HCT116 (cell line): Measurements from ENCODE around the gene SMC2. TPM values are rescaled to one million over a fixed set of nuclear protein-coding genes. Genes with fewer than 3 reads are reported as not detected.

Source experiments
- ATAC-seq: fragments of 200-7000 bp; cut with Tn5 transposase; 2 replicates; pipeline ENCODE4 v1.9.1; 2020; ENCODE audit warnings: mild to moderate bottlenecking, moderate library complexity
- BruUV-seq: library from RNA; stranded (reverse); fragments of 400-500 nt; replicated peaks from 2 replicates; lab custom pipeline; 2021; lab: Mats Ljungman, UMichigan
- CTCF ChIA-PET: fragments of 300-600 bp; sonication (Branson Sonifier 250); formaldehyde crosslinking; loops from one replicate; lab custom pipeline; 2021; ENCODE audit warnings: antibody characterized with exemption; lab: Charles Lee
- POLR2A ChIA-PET: fragments of 300-600, 350-600 bp; sonication (Branson Sonifier 250); formaldehyde crosslinking; loops from one replicate; lab custom pipeline; 2021; ENCODE audit warnings: antibody characterized with exemption; lab: Charles Lee
- RAD21 ChIA-PET, 2 experiments: fragments of 300-600 bp; sonication (Branson Sonifier 250); formaldehyde crosslinking; loops; one replicate each; lab custom pipeline; 2023; ENCODE audit warnings: low total read pairs in 2 of 2; ENCODE audit not compliant: uncharacterized antibody in 2 of 2, unreplicated experiment in 2 of 2, low non-redundant PET in 1 of 2; lab: Charles Lee
- DNase-seq: peaks from one replicate; pipeline ENCODE4 v3.0.0-alpha.2; 2010; ENCODE audit warnings: low read depth, low spot score
- H2AFZ ChIP-seq: fragments of 200-600 bp; shearing (Covaris generic), sonication (generic); 2 replicates; pipeline ENCODE4 v1.6.1; 2017; ENCODE audit warnings: low read depth, mixed run types, mixed read lengths, antibody characterized with exemption, low read length; ENCODE audit not compliant: poor library complexity, severe bottlenecking
- H3K27ac ChIP-seq: 2 replicates; pipeline ENCODE4 v1.5.1; 2012; ENCODE audit warnings: low read depth, low read length
- H3K27me3 ChIP-seq: fragments of 200-600 bp; sonication (generic); 2 replicates; pipeline ENCODE4 v1.6.1; 2016; ENCODE audit warnings: mixed run types, low read length, mixed read lengths; ENCODE audit not compliant: insufficient read depth
- H3K36me3 ChIP-seq, 2 experiments: fragments of 200-500 bp in 1 of 2; fragments of 200-600 bp in 1 of 2; sonication (Bioruptor generic) in 1 of 2; sonication (generic) in 1 of 2; 2 replicates each; pipeline versions ENCODE4 v1.5.1 to v1.6.1; 2014 to 2016; ENCODE audit warnings: low read length in 2 of 2, inconsistent platforms in 1 of 2, mixed read lengths in 1 of 2, mixed run types in 1 of 2; ENCODE audit not compliant: insufficient read depth in 2 of 2, control insufficient read depth in 1 of 2
- H3K4me1 ChIP-seq, 2 experiments: fragments of 200-600 bp in 1 of 2; sonication (generic) in 1 of 2; 2 replicates each; pipeline versions ENCODE4 v1.5.1 to v1.6.1; 2012 to 2017; ENCODE audit warnings: low read length in 2 of 2, inconsistent platforms in 1 of 2, mild to moderate bottlenecking in 1 of 2, mixed read lengths in 1 of 2, mixed run types in 1 of 2, moderate library complexity in 1 of 2; ENCODE audit not compliant: insufficient read depth in 2 of 2, control insufficient read depth in 1 of 2
- H3K4me2 ChIP-seq: fragments of 200-600 bp; sonication (generic); 2 replicates; pipeline ENCODE4 v1.6.1; 2017; ENCODE audit warnings: mixed run types, low read length, mixed read lengths
- H3K4me3 ChIP-seq, 2 experiments: fragments of 200-600 bp in 1 of 2; sonication (generic) in 1 of 2; replicated peaks in 1 of 2; 2 replicates each; pipeline ENCODE4 v1.5.1; 2011 to 2016; ENCODE audit warnings: low read length in 2 of 2, control low read depth in 1 of 2, low read depth in 1 of 2, mild to moderate bottlenecking in 1 of 2, mixed read lengths in 1 of 2, mixed run types in 1 of 2
- H3K79me2 ChIP-seq: fragments of 200-600 bp; sonication (generic); 2 replicates; pipeline ENCODE4 v1.6.1; 2017; ENCODE audit warnings: mild to moderate bottlenecking, mixed run types, low read length, moderate library complexity, mixed read lengths; ENCODE audit not compliant: insufficient read depth
- H3K9ac ChIP-seq: fragments of 200-600 bp; sonication (generic); 2 replicates; pipeline ENCODE4 v1.6.1; 2016; ENCODE audit warnings: low read length, mixed read lengths
- H3K9me2 ChIP-seq: fragments of 200-600 bp; sonication (generic), shearing (Covaris generic); 2 replicates; pipeline ENCODE4 v1.6.1; 2017; ENCODE audit warnings: mixed run types, mild to moderate bottlenecking, moderate library complexity; ENCODE audit not compliant: insufficient read depth
- H3K9me3 ChIP-seq, 2 experiments: fragments of 200-500 bp in 1 of 2; fragments of 200-600 bp in 1 of 2; sonication (Bioruptor generic) in 1 of 2; sonication (generic) in 1 of 2; 2 replicates each; pipeline ENCODE4 v1.6.1; 2014 to 2017; ENCODE audit warnings: low read length in 2 of 2, mixed read lengths in 2 of 2, inconsistent platforms in 1 of 2, low read depth in 1 of 2, mild to moderate bottlenecking in 1 of 2, mixed run types in 1 of 2, moderate library complexity in 1 of 2; ENCODE audit not compliant: control insufficient read depth in 1 of 2, insufficient read depth in 1 of 2
- H4K20me1 ChIP-seq: fragments of 200-600 bp; sonication (generic), shearing (Covaris generic); 2 replicates; pipeline ENCODE4 v1.6.1; 2017; ENCODE audit warnings: mixed run types, mild to moderate bottlenecking, moderate library complexity; ENCODE audit not compliant: insufficient read depth
- CBX3 ChIP-seq: IDR thresholded peaks from 2 replicates; pipeline ENCODE4 v1.6.1; 2012; ENCODE audit warnings: low read depth
- CEBPB ChIP-seq: IDR thresholded peaks from 2 replicates; pipeline ENCODE4 v1.6.1; 2012; ENCODE audit warnings: low read depth
- EZH2phosphoT487 ChIP-seq: fragments of 200-600 bp; IDR thresholded peaks from 2 replicates; pipeline ENCODE4 v1.6.1; 2018; ENCODE audit warnings: antibody characterized with exemption, borderline replicate concordance
- FOSL1 ChIP-seq: IDR thresholded peaks from 2 replicates; pipeline ENCODE4 v1.6.1; 2012; ENCODE audit warnings: low read depth
- RAD21 ChIP-seq: IDR thresholded peaks from 2 replicates; pipeline ENCODE4 v1.6.1; 2012; ENCODE audit warnings: low read depth, mild to moderate bottlenecking
- SIN3A ChIP-seq: IDR thresholded peaks from 2 replicates; pipeline ENCODE4 v1.6.1; 2012; ENCODE audit warnings: low read depth
- TCF7L2 ChIP-seq: IDR thresholded peaks from 2 replicates; pipeline ENCODE4 v1.7.0; 2011; ENCODE audit warnings: borderline replicate concordance, inconsistent platforms; ENCODE audit not compliant: insufficient read depth, insufficient read length; ENCODE audit errors: extremely low read depth
- ZFX ChIP-seq: fragments of 450-650 bp; IDR thresholded peaks from 2 replicates; pipeline ENCODE4 v1.6.1; 2017
- ZNF274 ChIP-seq: fragments of 200-500 bp; sonication (Bioruptor generic); IDR thresholded peaks from 2 replicates; pipeline ENCODE4 v1.6.1; 2014; ENCODE audit warnings: mild to moderate bottlenecking, low read depth, low read length, inconsistent platforms
- intact Hi-C: fragments of 100-400 bp; cut with micrococcal nuclease; formaldehyde crosslinking; loops from 2 replicates; pipeline ENCODE4 v1.10.0; 2022
- total RNA-seq: library from RNA; stranded (reverse); gene quantifications from one replicate; pipeline ENCODE4 v1.2.1, GENCODE V29; 2021; ENCODE audit not compliant: unreplicated experiment
- TF ChIP-seq, protein P1 (sequence below): IDR thresholded peaks from 2 replicates; pipeline ENCODE4 v1.6.1; 2012; ENCODE audit warnings: low read depth
- TF ChIP-seq, protein P2 (sequence below), 3 experiments: fragments of 200-600 bp in 1 of 3; sonication (generic) in 1 of 3; IDR thresholded peaks in 2 of 3; conservative IDR thresholded peaks in 1 of 3; 2 replicates each; pipeline ENCODE4 v1.5.1; 2012 to 2017; ENCODE audit warnings: low read depth in 2 of 3, low read length in 2 of 3, antibody characterized with exemption in 1 of 3, borderline replicate concordance in 1 of 3, control low read depth in 1 of 3, mild to moderate bottlenecking in 1 of 3, mixed read lengths in 1 of 3, mixed run types in 1 of 3, moderate library complexity in 1 of 3; ENCODE audit not compliant: insufficient read depth in 1 of 3
- TF ChIP-seq, protein P3 (sequence below): IDR thresholded peaks from 2 replicates; pipeline ENCODE4 v1.6.1; 2012

The SMC2 gene
- total RNA-seq, 1 experiment from 2014 or later: 20.5 TPM

DNA sequence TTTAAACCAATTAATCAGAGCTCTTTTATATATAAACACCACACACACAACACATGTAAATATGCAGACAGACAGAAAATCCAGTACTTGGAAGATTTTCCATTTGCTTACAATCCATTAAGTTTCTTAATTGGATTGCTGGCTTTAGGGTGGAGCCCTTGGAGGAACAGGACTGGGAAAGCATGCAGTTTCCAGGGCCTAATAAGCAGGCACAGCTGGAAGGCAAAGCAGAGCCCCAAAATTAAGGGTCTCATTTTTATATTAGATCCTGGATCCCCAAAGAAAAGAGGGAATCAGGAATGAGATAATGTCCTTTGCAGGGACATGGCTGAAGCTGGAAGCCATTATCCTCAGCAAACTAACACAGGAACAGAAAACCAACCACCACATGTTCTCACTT, 13.1 kb upstream of the SMC2 start:
- intact Hi-C loops: no loop called here
- no peak for DNase-seq

DNA sequence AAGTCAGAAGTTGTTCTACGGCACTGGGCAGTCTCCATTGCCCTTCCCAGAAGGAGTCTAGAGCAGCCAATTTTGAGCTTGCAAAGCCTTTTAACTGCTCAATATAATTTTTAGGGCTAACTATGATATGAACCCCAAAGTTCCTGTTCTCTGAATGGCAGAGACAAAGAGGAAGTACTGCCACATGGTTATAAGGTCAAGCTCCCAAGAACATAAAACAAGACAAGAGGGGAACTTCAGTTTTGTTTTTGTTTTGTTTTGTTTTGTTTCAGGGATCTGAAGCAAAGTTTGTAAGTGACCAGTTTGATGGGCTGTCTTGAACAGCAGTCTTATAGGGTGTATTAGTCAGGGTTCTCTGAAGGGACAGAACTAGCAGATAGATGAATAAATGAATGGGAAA, 11.9 kb upstream of the SMC2 start:
- Histone ChIP-seq H2AFZ (no peak overlapping the region), H3K27me3 (peaks cover 5% of the 10 kb centered on the region; the same call in 1 of the 2 replicates), H3K9ac (no peak overlapping the region), H3K36me3 (no peaks in the 10 kb centered on the region), H3K9me3 (peaks cover 4% of the 10 kb centered on the region in 2 experiments; a peak in 2 of 4 replicates), H3K27ac (no peak overlapping the region), H3K79me2 (no peaks in the 10 kb centered on the region), H3K4me3 (no peak overlapping the region), H4K20me1 (no peaks in the 10 kb centered on the region), H3K9me2 (no peaks in the 10 kb centered on the region), H3K4me2 (no peak overlapping the region), H3K4me1 (no peaks in the 10 kb centered on the region)
- DNase-seq (no peak), ATAC-seq (no peak)
- CTCF ChIA-PET: no interaction called here
- no TSS peak for BruUV-seq
- intact Hi-C loops: no loop called here
- POLR2A ChIA-PET: no interaction called here
- RAD21 ChIA-PET: no interaction called here
- TF ChIP-seq, protein P1, sequence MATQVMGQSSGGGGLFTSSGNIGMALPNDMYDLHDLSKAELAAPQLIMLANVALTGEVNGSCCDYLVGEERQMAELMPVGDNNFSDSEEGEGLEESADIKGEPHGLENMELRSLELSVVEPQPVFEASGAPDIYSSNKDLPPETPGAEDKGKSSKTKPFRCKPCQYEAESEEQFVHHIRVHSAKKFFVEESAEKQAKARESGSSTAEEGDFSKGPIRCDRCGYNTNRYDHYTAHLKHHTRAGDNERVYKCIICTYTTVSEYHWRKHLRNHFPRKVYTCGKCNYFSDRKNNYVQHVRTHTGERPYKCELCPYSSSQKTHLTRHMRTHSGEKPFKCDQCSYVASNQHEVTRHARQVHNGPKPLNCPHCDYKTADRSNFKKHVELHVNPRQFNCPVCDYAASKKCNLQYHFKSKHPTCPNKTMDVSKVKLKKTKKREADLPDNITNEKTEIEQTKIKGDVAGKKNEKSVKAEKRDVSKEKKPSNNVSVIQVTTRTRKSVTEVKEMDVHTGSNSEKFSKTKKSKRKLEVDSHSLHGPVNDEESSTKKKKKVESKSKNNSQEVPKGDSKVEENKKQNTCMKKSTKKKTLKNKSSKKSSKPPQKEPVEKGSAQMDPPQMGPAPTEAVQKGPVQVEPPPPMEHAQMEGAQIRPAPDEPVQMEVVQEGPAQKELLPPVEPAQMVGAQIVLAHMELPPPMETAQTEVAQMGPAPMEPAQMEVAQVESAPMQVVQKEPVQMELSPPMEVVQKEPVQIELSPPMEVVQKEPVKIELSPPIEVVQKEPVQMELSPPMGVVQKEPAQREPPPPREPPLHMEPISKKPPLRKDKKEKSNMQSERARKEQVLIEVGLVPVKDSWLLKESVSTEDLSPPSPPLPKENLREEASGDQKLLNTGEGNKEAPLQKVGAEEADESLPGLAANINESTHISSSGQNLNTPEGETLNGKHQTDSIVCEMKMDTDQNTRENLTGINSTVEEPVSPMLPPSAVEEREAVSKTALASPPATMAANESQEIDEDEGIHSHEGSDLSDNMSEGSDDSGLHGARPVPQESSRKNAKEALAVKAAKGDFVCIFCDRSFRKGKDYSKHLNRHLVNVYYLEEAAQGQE: no peak
- no peak for TF ChIP-seq CBX3
- no peak for TF ChIP-seq RAD21
- TF ChIP-seq, protein P2, sequence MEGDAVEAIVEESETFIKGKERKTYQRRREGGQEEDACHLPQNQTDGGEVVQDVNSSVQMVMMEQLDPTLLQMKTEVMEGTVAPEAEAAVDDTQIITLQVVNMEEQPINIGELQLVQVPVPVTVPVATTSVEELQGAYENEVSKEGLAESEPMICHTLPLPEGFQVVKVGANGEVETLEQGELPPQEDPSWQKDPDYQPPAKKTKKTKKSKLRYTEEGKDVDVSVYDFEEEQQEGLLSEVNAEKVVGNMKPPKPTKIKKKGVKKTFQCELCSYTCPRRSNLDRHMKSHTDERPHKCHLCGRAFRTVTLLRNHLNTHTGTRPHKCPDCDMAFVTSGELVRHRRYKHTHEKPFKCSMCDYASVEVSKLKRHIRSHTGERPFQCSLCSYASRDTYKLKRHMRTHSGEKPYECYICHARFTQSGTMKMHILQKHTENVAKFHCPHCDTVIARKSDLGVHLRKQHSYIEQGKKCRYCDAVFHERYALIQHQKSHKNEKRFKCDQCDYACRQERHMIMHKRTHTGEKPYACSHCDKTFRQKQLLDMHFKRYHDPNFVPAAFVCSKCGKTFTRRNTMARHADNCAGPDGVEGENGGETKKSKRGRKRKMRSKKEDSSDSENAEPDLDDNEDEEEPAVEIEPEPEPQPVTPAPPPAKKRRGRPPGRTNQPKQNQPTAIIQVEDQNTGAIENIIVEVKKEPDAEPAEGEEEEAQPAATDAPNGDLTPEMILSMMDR (IDR thresholded peaks at IDR 0.05 in 2 of 3, conservative IDR thresholded peaks at IDR 0.05 in 1 of 3; ENCODE audit: borderline replicate concordance in 1 of 3, insufficient read depth in 1 of 3, low read depth in 2 of 3, low read length in 2 of 3): no peak
- no peak for TF ChIP-seq SIN3A
- TF ChIP-seq ZFX: no peak
- TF ChIP-seq FOSL1: no peak

More for the DNA sequence above, 13.1 kb upstream of the SMC2 start:
- ChIA-PET POLR2A (no interaction called here), RAD21 (no interaction called here), CTCF (no interaction called here)
- ATAC-seq: no peak
- TF ChIP-seq TCF7L2 (no peak), ZNF274 (no peak), CEBPB (no peak), SIN3A (no peak), EZH2phosphoT487 (no peak), ZFX (no peak)
- TF ChIP-seq, protein P3, sequence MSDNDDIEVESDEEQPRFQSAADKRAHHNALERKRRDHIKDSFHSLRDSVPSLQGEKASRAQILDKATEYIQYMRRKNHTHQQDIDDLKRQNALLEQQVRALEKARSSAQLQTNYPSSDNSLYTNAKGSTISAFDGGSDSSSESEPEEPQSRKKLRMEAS: no peak
- TF ChIP-seq, protein P2 (IDR thresholded peaks at IDR 0.05 in 2 of 3, conservative IDR thresholded peaks at IDR 0.05 in 1 of 3; ENCODE audit: borderline replicate concordance in 1 of 3, insufficient read depth in 1 of 3, low read depth in 2 of 3, low read length in 2 of 3): no peak
- no peaks in the 10 kb centered on the region for H3K36me3 ChIP-seq
- BruUV-seq: no TSS peak
- no peak overlapping the region for H3K4me3 ChIP-seq
- peaks cover 4% of the 10 kb centered on the region in 2 experiments; a peak in 2 of 4 replicates for H3K9me3 ChIP-seq
- peaks cover 5% of the 10 kb centered on the region; the same call in 1 of the 2 replicates for H3K27me3 ChIP-seq
- H3K4me1 ChIP-seq: no peaks in the 10 kb centered on the region
- no peak overlapping the region for H3K9ac ChIP-seq
- H3K27ac ChIP-seq: no peak overlapping the region
- H3K9me2 ChIP-seq: no peaks in the 10 kb centered on the region
- no peak overlapping the region for H3K4me2 ChIP-seq
- H4K20me1 ChIP-seq: no peaks in the 10 kb centered on the region
- no peaks in the 10 kb centered on the region for H3K79me2 ChIP-seq
- no peak overlapping the region for H2AFZ ChIP-seq
